ENCODE measurements around the gene COL28A1. TPM values are rescaled to one million over a fixed set of nuclear protein-coding genes. Genes with fewer than 3 reads are reported as not detected.

Gene COL28A1
- total and polyA plus RNA-seq, 2 of the 13 experiments (the other 11 are each of a cell fraction or from before 2014, with no cell fraction given) = 0.07 to 0.15 TPM

GRCh38 chr7:7553386-7553785 is 17.7 kb upstream of the COL28A1 start:
- no peak overlapping the region for H2AFZ ChIP-seq (ENCODE audit: low read length)
- WGBS (ENCODE audit: low lambda C conversion rate) = 87% methylated on average over 1 of the region's 1 CpG
- H3K79me2 ChIP-seq (ENCODE audit: insufficient read depth, low read length) = no peaks in the 10 kb centered on the region
- TF ChIP-seq FOXJ3 (CRISPR knock-in tag; IDR thresholded peaks at IDR 0.05; ENCODE audit: borderline replicate concordance) = no peak
- TF ChIP-seq SNAPC5 (CRISPR knock-in tag; IDR thresholded peaks at IDR 0.05; ENCODE audit: borderline replicate concordance) = no peak
- no peak for TF ChIP-seq IRF2 (CRISPR knock-in tag; IDR thresholded peaks at IDR 0.05)
- TF ChIP-seq MEIS2 (CRISPR knock-in tag; IDR thresholded peaks at IDR 0.05) = no peak
- no peak for TF ChIP-seq ZBED4 (CRISPR knock-in tag; IDR thresholded peaks at IDR 0.05; ENCODE audit: borderline replicate concordance)
- no peak for TF ChIP-seq CSRNP2 (CRISPR knock-in tag; conservative IDR thresholded peaks at IDR 0.05; ENCODE audit: low read depth)
- ATAC-seq (no peak), FAIRE-seq (no peak), DNase-seq (ENCODE audit: low spot score) (no peak)
- no peak overlapping the region for H3K27ac ChIP-seq (ENCODE audit: extremely low read length, insufficient read depth, low read length)
- no peak overlapping the region for H3K9ac ChIP-seq (ENCODE audit: insufficient read depth, low read depth, low read length)
- no peak overlapping the region for H3K4me2 ChIP-seq (ENCODE audit: low read depth, low read length)
- H4K20me1 ChIP-seq (ENCODE audit: insufficient read depth, low read length) = no peaks in the 10 kb centered on the region
- H3K27me3 ChIP-seq (ENCODE audit: control insufficient read depth in 1 of 2, insufficient read depth in 2 of 2, low read length in 2 of 2) = no peaks in the 10 kb centered on the region
- POLR2A ChIA-PET = no interaction called here
- H3K4me1 ChIP-seq (ENCODE audit: insufficient read depth, low read length) = no peaks in the 10 kb centered on the region
- no peaks in the 10 kb centered on the region for H3K36me3 ChIP-seq (replicated peaks in 1 of 2; ENCODE audit: control insufficient read depth in 1 of 2, insufficient read depth in 2 of 2, low read length in 2 of 2)
- H3K4me3 ChIP-seq (replicated peaks in 1 of 3; ENCODE audit: insufficient read depth in 1 of 3, low read depth in 2 of 3, low read length in 3 of 3) = no peak overlapping the region
- H3K9me3 ChIP-seq (ENCODE audit: low read length) = no peaks in the 10 kb centered on the region
- CTCF ChIA-PET (ENCODE audit: low intra/inter-chr PET ratio, low total read pairs) = no interaction called here
- BruUV-seq (replicated peaks) = no TSS peak
- intact Hi-C loops (cut with micrococcal nuclease; ENCODE audit: unreplicated experiment) (no loop called here), in situ Hi-C loops (cut with HindIII; ENCODE audit: extremely low pct_ligation_motif_present, low pct_unique_long_range_greater_than_20kb) (no loop called here)

All from HepG2 (cell line).